ENCODE measurements around the gene SORCS2. TPM values are rescaled to one million over a fixed set of nuclear protein-coding genes. Genes with fewer than 3 reads are reported as not detected.
"Not testable (repeated sequence)": the region's sequence is repeated elsewhere in the genome, so short reads cannot be mapped to it uniquely, and the experiment has no call there.

Gene SORCS2
- total RNA-seq, 1 donor from 2014 or later = 13.8 TPM

GRCh38 chr4:7214359-7214758 lies 22.0 kb downstream of the SORCS2 start:
- Histone ChIP-seq H3K79me2 (ENCODE audit: insufficient read depth, low read length) (peaks cover 22% of the 10 kb centered on the region), H3K36me3 (ENCODE audit: insufficient read depth, low read length) (no peaks in the 10 kb centered on the region), H3K9ac (ENCODE audit: low read length) (no peak overlapping the region), H3K27me3 (ENCODE audit: insufficient read depth, low read length) (no peaks in the 10 kb centered on the region), H3K4me2 (ENCODE audit: low read length) (no peak overlapping the region), H2AFZ (ENCODE audit: low read depth, low read length) (no peak overlapping the region), H3K9me3 (ENCODE audit: insufficient read depth, low read depth, low read length) (peaks cover 9% of the 10 kb centered on the region), H3K4me1 (ENCODE audit: insufficient read depth, low read length) (peaks cover 33% of the 10 kb centered on the region), H4K20me1 (ENCODE audit: insufficient read depth, low read length) (no peaks in the 10 kb centered on the region), H3K27ac (ENCODE audit: low read depth, low read length) (no peak overlapping the region), H3K4me3 (ENCODE audit: insufficient read depth, low read depth, low read length) (no peak overlapping the region)
- peaks cover 6% of the 10 kb centered on the region for H3K27me3 Mint-ChIP-seq (ENCODE audit: low read depth, unreplicated experiment)
- TF ChIP-seq EZH2 (IDR thresholded peaks at IDR 0.05; ENCODE audit: insufficient read depth, low read length) (no peak), CTCF (IDR thresholded peaks at IDR 0.05; ENCODE audit: insufficient read depth, low read depth, low read length) (no peak)
- peaks cover 10% of the 10 kb centered on the region for H3K9me3 Mint-ChIP-seq (ENCODE audit: unreplicated experiment)
- DNase-seq (ENCODE audit: low read depth) (peak; percentile 63), FAIRE-seq (no peak)
- no peak overlapping the region for H3K27ac Mint-ChIP-seq (ENCODE audit: unreplicated experiment)
- peaks cover 36% of the 10 kb centered on the region for H3K4me1 Mint-ChIP-seq (ENCODE audit: low read depth, unreplicated experiment)
- peaks cover 28% of the 10 kb centered on the region for H3K36me3 Mint-ChIP-seq (ENCODE audit: low read depth, unreplicated experiment)
- no peak overlapping the region for H3K4me3 Mint-ChIP-seq (ENCODE audit: unreplicated experiment)

- H3K4me2 ChIP-seq (ENCODE audit: low read length); DNase-seq (ENCODE audit: low read depth); H3K27ac Mint-ChIP-seq (ENCODE audit: unreplicated experiment); H3K4me3 Mint-ChIP-seq (ENCODE audit: unreplicated experiment); H3K9me3 ChIP-seq (ENCODE audit: insufficient read depth, low read depth, low read length); H3K36me3 ChIP-seq (ENCODE audit: insufficient read depth, low read length); H3K27me3 ChIP-seq (ENCODE audit: insufficient read depth, low read length); H3K27me3 Mint-ChIP-seq (ENCODE audit: low read depth, unreplicated experiment); FAIRE-seq; H4K20me1 ChIP-seq (ENCODE audit: insufficient read depth, low read length); H3K4me3 ChIP-seq (ENCODE audit: insufficient read depth, low read depth, low read length); H3K9ac ChIP-seq (ENCODE audit: low read length); H2AFZ ChIP-seq (ENCODE audit: low read depth, low read length); H3K27ac ChIP-seq (ENCODE audit: low read depth, low read length): not testable (repeated sequence)
- H3K79me2 ChIP-seq (ENCODE audit: insufficient read depth, low read length) = peaks cover 19% of the 10 kb centered on the region
- Mint-ChIP-seq H3K9me3 (ENCODE audit: unreplicated experiment) (peaks cover 10% of the 10 kb centered on the region), H3K4me1 (ENCODE audit: low read depth, unreplicated experiment) (peaks cover 34% of the 10 kb centered on the region), H3K36me3 (ENCODE audit: low read depth, unreplicated experiment) (peaks cover 25% of the 10 kb centered on the region)
- H3K4me1 ChIP-seq (ENCODE audit: insufficient read depth, low read length) = peaks cover 24% of the 10 kb centered on the region
Measured at GRCh38 chr4:7215187-7215586, 22.8 kb downstream of the SORCS2 start.

- Mint-ChIP-seq H3K36me3 (ENCODE audit: low read depth, unreplicated experiment) (peaks cover 25% of the 10 kb centered on the region), H3K27ac (ENCODE audit: unreplicated experiment) (no peak overlapping the region), H3K4me3 (ENCODE audit: unreplicated experiment) (no peak overlapping the region), H3K27me3 (ENCODE audit: low read depth, unreplicated experiment) (peaks cover 6% of the 10 kb centered on the region), H3K4me1 (ENCODE audit: low read depth, unreplicated experiment) (peaks cover 22% of the 10 kb centered on the region), H3K9me3 (ENCODE audit: unreplicated experiment) (peaks cover 10% of the 10 kb centered on the region)
- peaks cover 9% of the 10 kb centered on the region for H3K9me3 ChIP-seq (ENCODE audit: insufficient read depth, low read depth, low read length)
- H2AFZ ChIP-seq (ENCODE audit: low read depth, low read length) = no peak overlapping the region
- peaks cover 16% of the 10 kb centered on the region for H3K79me2 ChIP-seq (ENCODE audit: insufficient read depth, low read length)
- no peak overlapping the region for H3K4me2 ChIP-seq (ENCODE audit: low read length)
- no peak for DNase-seq (ENCODE audit: low read depth)
- H3K27me3 ChIP-seq (ENCODE audit: insufficient read depth, low read length) = no peaks in the 10 kb centered on the region
- H3K27ac ChIP-seq (ENCODE audit: low read depth, low read length) = no peak overlapping the region
- no peak overlapping the region for H3K4me3 ChIP-seq (ENCODE audit: insufficient read depth, low read depth, low read length)
- TF ChIP-seq CTCF (IDR thresholded peaks at IDR 0.05; ENCODE audit: insufficient read depth, low read depth, low read length) (no peak), EZH2 (IDR thresholded peaks at IDR 0.05; ENCODE audit: insufficient read depth, low read length) (no peak)
- peaks cover 11% of the 10 kb centered on the region for H3K4me1 ChIP-seq (ENCODE audit: insufficient read depth, low read length)
- no peak overlapping the region for H3K9ac ChIP-seq (ENCODE audit: low read length)
- no peak for FAIRE-seq
- H3K36me3 ChIP-seq (ENCODE audit: insufficient read depth, low read length) = no peaks in the 10 kb centered on the region
- H4K20me1 ChIP-seq (ENCODE audit: insufficient read depth, low read length) = peaks cover 13% of the 10 kb centered on the region
Measured at GRCh38 chr4:7217039-7217438, 24.7 kb downstream of the SORCS2 start.

Data from astrocyte (in vitro differentiated cells and primary cell).